GM10248 (cell line): ENCODE data around the gene VPS13A.

Source experiments
- CTCF ChIA-PET: fragments of 300-600 bp; sonication (Branson Sonifier 250); formaldehyde crosslinking; extraction: SDS; loops from one replicate; lab custom pipeline; 2021; ENCODE audit warnings: antibody characterized with exemption; lab: Yijun Ruan, JAX
- POLR2A ChIA-PET: fragments of 350-650 bp; sonication (Branson Sonifier 250); formaldehyde crosslinking; extraction: SDS; loops from one replicate; lab custom pipeline; 2020; ENCODE audit warnings: antibody characterized with exemption; lab: Yijun Ruan, JAX
- DNase-seq: peaks from one replicate; pipeline ENCODE4 v3.0.0; 2012; ENCODE audit errors: extremely low spot score
- TF ChIP-seq, protein P1 (sequence below): IDR thresholded peaks from 2 replicates; pipeline ENCODE4 v1.5.1; 2012; ENCODE audit warnings: mild to moderate bottlenecking, low read depth; ENCODE audit errors: extremely low read depth, missing control alignments, control extremely low read depth

VPS13A gene

DNA sequence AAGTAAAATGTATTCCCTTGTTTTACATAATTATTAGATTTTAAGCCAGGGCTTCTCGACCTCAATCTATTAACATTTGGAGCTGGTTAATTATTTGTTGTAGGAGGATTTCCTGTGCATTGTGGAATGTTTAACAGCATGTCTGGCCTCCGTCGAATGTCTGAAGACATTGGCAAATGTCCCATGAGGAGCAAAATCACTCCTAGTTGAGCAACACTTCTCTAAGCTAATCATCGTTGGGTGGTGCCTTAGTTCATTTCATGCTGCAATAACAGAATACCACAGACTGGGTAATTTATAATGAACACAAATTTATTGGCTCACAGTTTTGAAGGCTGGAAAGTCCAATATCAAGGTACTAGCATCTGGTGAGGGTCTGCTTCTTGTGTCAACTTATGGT lies 13.4 kb upstream of the VPS13A start:
- ChIA-PET CTCF (interaction anchor here (1.0 to 2.5 kb wide), 4 partner anchors 11 to 293 kb away, joined by 3 to 13 read pairs (median 3); no protein-coding TSS in a partner anchor), POLR2A (no interaction called here)
- TF ChIP-seq, protein P1, sequence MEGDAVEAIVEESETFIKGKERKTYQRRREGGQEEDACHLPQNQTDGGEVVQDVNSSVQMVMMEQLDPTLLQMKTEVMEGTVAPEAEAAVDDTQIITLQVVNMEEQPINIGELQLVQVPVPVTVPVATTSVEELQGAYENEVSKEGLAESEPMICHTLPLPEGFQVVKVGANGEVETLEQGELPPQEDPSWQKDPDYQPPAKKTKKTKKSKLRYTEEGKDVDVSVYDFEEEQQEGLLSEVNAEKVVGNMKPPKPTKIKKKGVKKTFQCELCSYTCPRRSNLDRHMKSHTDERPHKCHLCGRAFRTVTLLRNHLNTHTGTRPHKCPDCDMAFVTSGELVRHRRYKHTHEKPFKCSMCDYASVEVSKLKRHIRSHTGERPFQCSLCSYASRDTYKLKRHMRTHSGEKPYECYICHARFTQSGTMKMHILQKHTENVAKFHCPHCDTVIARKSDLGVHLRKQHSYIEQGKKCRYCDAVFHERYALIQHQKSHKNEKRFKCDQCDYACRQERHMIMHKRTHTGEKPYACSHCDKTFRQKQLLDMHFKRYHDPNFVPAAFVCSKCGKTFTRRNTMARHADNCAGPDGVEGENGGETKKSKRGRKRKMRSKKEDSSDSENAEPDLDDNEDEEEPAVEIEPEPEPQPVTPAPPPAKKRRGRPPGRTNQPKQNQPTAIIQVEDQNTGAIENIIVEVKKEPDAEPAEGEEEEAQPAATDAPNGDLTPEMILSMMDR = no peak
- DNase-seq = no peak

DNA sequence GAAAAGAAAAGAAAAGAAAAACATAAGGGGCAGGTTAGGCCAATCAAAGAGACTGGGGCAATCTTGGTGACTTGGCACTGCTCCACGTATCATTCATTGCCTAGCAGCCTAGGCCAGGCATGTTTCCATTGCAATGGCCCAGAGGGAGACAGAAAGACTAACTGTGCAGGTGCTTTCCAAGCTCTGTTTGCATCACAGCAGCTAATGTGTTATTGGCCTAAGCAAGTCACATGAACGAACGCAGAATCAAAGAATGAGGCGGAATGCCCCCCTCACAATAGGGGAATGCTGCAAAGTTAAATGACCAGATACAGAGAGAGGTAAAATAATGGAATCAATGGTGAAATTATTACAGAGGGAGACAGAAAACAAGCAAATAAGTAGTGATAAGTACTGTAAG lies 11.1 kb upstream of the VPS13A start:
- TF ChIP-seq, protein P1 = no peak
- no peak for DNase-seq
- ChIA-PET POLR2A (no interaction called here), CTCF (interaction anchor here (0.7 to 4.4 kb wide), 10 partner anchors 10 to 585 kb away, joined by 3 to 35 read pairs (median 6); partner anchors contain the start of gene VPS13A)

DNA sequence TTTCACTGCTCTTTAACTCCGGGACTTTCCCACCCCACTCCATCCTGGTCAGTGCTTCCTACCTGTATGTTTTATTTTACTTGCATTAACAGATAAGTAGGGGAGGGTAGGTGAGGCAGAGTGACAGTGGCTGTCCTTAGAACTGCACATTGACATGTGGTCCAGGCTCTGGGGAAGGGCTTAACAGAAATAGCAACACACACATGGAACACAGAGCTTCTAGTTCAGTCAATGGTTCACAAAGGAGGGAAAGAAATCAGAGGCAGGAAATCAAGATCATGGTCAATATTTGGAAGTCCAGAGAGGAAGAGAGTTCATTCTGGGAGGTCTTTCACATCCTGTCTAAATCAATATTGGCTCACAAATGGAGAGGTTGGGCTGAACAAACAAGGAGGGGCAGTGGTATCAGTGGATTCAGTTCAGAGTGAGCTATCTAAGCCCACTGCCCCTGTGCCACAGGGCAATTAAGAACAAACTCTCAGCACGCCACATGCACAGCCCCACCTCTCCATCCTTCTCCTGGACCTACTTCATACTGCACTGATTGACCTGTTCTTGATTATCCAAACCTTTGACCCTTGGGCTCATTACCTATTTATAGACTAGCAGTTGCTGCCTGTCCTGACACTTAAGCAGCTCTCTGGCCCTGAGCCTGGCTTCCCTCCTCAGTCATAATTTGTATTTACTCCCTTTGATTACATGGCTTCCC lies 6.2 kb upstream of the VPS13A start:
- TF ChIP-seq, protein P1 = no peak
- ChIA-PET CTCF (interaction anchor here (0.9 to 1.5 kb wide), 4 partner anchors 18 to 361 kb away, joined by 3 to 4 read pairs (median 4); no protein-coding TSS in a partner anchor), POLR2A (no interaction called here)
- DNase-seq = no peak

DNA sequence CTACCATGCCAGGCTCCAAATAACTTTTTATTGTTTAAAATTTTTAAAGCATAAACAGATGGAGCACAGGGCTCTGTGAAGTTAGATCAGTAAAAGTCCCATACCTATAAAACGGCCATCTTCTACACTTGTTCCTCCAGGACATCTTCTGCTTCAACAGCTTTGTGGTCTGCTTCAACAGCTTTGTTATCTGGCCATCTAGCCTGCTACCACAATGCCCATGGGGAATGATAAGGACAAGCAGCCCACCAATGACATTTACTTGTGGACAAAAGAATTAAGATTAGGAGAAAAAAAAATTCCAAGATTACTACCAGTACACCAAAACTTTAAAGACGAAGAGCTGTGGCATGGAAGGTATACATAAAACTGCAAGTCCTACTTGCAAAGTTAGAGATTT lies 2.2 kb upstream of the VPS13A start:
- DNase-seq = no peak
- CTCF ChIA-PET = interaction anchor here (1.4 to 3.8 kb wide), 3 partner anchors 8 to 281 kb away, joined by 3 to 35 read pairs (median 5); no protein-coding TSS in a partner anchor
- POLR2A ChIA-PET = no interaction called here
- TF ChIP-seq, protein P1 = no peak

DNA sequence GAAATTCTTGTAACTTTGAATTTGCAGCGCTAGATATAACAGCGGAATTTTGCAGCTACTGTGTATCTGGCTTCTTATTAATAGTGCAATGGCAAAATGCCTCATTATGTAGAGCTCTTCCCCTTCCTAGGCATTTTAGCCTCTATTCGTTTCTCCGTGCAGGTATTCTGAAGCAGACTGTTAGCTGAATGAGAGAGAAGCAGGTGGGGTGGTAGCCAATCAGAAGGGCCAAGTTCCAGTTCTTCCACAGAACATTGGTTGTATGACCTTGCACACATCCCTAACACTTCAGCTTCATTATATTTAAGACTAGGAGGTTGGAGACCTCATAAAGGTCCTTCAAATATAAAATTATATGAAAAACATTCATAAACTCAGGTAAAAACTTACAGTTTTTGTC lies 1.2 kb upstream of the VPS13A start:
- ChIA-PET POLR2A (no interaction called here), CTCF (interaction anchor here (1.1 to 3.8 kb wide), 5 partner anchors 9 to 368 kb away, joined by 3 to 35 read pairs (median 5); no protein-coding TSS in a partner anchor)
- TF ChIP-seq, protein P1 = no peak
- DNase-seq = no peak

DNA sequence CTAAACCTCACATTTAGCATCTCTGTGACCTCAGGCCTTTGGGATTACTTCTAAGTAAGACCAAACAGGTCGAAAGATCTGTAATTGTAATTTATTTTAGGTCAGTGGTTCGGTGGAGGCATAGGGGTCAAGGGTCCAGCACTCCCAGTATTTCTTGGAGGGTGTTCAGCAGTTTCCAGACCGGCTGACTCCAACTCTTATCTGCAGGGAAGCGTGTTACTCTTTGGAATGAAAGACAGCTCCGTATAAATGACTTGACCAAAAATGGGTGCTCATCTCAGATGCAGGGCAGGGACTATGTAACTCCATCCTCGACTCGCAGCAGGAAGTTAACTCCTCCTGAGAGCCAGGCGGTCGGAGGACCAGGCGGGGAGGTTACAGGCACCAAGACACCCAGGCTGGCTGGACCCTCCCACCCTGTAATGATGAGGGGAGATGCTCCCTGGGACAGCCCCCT lies 620 bp upstream of the VPS13A start:
- DNase-seq = no peak
- ChIA-PET POLR2A (no interaction called here), CTCF (interaction anchor here (0.6 to 3.8 kb wide), 6 partner anchors 9 to 420 kb away, joined by 3 to 35 read pairs (median 4); no protein-coding TSS in a partner anchor)
- TF ChIP-seq, protein P1 = no peak
